Endodermal cell (in vitro differentiated cells): ENCODE measurements around the gene SKA3. TPM values are rescaled to one million over a fixed set of nuclear protein-coding genes. Genes with fewer than 3 reads are reported as not detected.
A peak's percentile ranks its signal among the peaks of the same experiment; 100 is the strongest.

Experiments used
- DNase-seq: peaks from one replicate; pipeline ENCODE4 v3.0.0-alpha.2; 2017
- H3K27ac ChIP-seq: 2 replicates; pipeline ENCODE4 v1.5.1; 2013; ENCODE audit warnings: mild to moderate bottlenecking, low read depth, low read length, moderate library complexity
- H3K27me3 ChIP-seq: 2 replicates; pipeline ENCODE4 v1.6.1; 2013; ENCODE audit warnings: mild to moderate bottlenecking, low read length, moderate library complexity; ENCODE audit not compliant: insufficient read depth, control insufficient read depth, poor library complexity, severe bottlenecking
- H3K36me3 ChIP-seq: 2 replicates; pipeline ENCODE4 v1.7.0; 2013; ENCODE audit warnings: mild to moderate bottlenecking, low read length, moderate library complexity; ENCODE audit not compliant: control insufficient read depth, insufficient read depth
- H3K4me1 ChIP-seq: one replicate; pipeline ENCODE4 v1.7.0; 2013; ENCODE audit warnings: low read length; ENCODE audit not compliant: control insufficient read depth, insufficient read depth
- H3K4me3 ChIP-seq: 2 replicates; pipeline ENCODE4 v1.5.1; 2013; ENCODE audit warnings: mild to moderate bottlenecking, low read length, moderate library complexity
- H3K9ac ChIP-seq: 2 replicates; pipeline ENCODE4 v1.6.1; 2013; ENCODE audit warnings: mild to moderate bottlenecking, low read length, moderate library complexity; ENCODE audit not compliant: poor library complexity, severe bottlenecking; ENCODE audit errors: extremely low read depth
- H3K9me3 ChIP-seq: 2 replicates; pipeline ENCODE4 v1.6.1; 2013; ENCODE audit warnings: mild to moderate bottlenecking, low read length, moderate library complexity; ENCODE audit not compliant: control insufficient read depth
- H3K27ac Mint-ChIP-seq: 2 replicates; pipeline ENCODE4 v1.8.0; 2020; ENCODE audit warnings: mixed read lengths
- H3K27me3 Mint-ChIP-seq: 2 replicates; pipeline ENCODE4 v1.8.0; 2021; ENCODE audit warnings: mild to moderate bottlenecking, mixed read lengths; ENCODE audit not compliant: insufficient read depth
- H3K36me3 Mint-ChIP-seq: 2 replicates; pipeline ENCODE4 v1.8.0; 2020; ENCODE audit warnings: low read depth, mixed read lengths
- H3K4me1 Mint-ChIP-seq: 2 replicates; pipeline ENCODE4 v1.8.0; 2020; ENCODE audit warnings: mixed read lengths
- H3K4me3 Mint-ChIP-seq: 2 replicates; pipeline ENCODE4 v1.8.0; 2020; ENCODE audit warnings: mild to moderate bottlenecking, moderate library complexity, mixed read lengths
- H3K9me3 Mint-ChIP-seq: 2 replicates; pipeline ENCODE4 v1.8.0; 2020; ENCODE audit warnings: mild to moderate bottlenecking, mixed read lengths
- WGBS, 2 experiments: methylation state at CpG; one replicate each; pipeline versions ENCODE4 v1.1.5 to v1.1.7; 2013; ENCODE audit warnings: missing lambda C conversion rate in 2 of 2, mixed read lengths in 1 of 2; ENCODE audit not compliant: insufficient coverage in 1 of 2, insufficient read length in 1 of 2; 5-methylcytosine and 5-hydroxymethylcytosine counted together
- total RNA-seq, 2 donors: library from RNA; stranded (reverse); fragmentation: NEBNext Ultra II Directional in 1 of 2; extraction: Animal tissue kit (Norgen Biotek cat#: 25700) in 1 of 2; gene quantifications; 2 replicates in 1 of 2; 3 replicates in 1 of 2; pipeline ENCODE4 v1.2.1, GENCODE V29; 2021
- TF ChIP-seq, protein P1 (sequence below): fragments of 200-600 bp; sonication (generic); conservative IDR thresholded peaks from 2 replicates; pipeline ENCODE4 v1.5.0; 2021; ENCODE audit warnings: antibody characterized with exemption, mild to moderate bottlenecking

Gene SKA3
- total RNA-seq, 2 donors from 2014 or later = 24.1 to 35.3 TPM

DNA sequence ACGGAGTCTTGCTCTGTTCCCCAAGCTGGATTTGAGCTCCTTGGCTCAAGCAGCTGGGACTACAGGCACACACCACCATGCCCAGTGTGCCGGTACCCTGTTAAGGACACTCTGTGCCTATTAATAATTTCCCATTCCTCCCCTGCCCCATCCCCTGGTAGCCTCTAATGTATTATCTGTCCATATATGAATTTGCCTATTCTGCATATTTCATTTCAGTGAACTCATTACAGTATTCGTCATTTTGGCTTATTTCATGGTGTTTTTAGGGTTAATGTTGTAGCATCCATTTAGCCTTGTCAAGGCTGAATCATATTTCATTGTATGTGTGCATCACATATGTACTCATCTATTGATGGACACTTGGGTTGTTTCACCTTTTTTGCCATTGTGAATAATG is 33.6 kb downstream of the SKA3 start:
- H3K27me3 Mint-ChIP-seq = no peaks in the 10 kb centered on the region
- H3K4me3 Mint-ChIP-seq = peak overlapping the region; percentile 97
- H3K9me3 ChIP-seq = no peaks in the 10 kb centered on the region
- peak overlapping the region; percentile 69 for H3K4me3 ChIP-seq
- peaks cover 1% of the 10 kb centered on the region for H3K4me1 ChIP-seq
- H3K36me3 ChIP-seq = peaks cover 50% of the 10 kb centered on the region
- peaks cover 22% of the 10 kb centered on the region for H3K4me1 Mint-ChIP-seq
- H3K27ac ChIP-seq = no peak overlapping the region
- H3K9ac ChIP-seq = no peak overlapping the region
- TF ChIP-seq, protein P1, sequence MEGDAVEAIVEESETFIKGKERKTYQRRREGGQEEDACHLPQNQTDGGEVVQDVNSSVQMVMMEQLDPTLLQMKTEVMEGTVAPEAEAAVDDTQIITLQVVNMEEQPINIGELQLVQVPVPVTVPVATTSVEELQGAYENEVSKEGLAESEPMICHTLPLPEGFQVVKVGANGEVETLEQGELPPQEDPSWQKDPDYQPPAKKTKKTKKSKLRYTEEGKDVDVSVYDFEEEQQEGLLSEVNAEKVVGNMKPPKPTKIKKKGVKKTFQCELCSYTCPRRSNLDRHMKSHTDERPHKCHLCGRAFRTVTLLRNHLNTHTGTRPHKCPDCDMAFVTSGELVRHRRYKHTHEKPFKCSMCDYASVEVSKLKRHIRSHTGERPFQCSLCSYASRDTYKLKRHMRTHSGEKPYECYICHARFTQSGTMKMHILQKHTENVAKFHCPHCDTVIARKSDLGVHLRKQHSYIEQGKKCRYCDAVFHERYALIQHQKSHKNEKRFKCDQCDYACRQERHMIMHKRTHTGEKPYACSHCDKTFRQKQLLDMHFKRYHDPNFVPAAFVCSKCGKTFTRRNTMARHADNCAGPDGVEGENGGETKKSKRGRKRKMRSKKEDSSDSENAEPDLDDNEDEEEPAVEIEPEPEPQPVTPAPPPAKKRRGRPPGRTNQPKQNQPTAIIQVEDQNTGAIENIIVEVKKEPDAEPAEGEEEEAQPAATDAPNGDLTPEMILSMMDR = no peak
- DNase-seq = no peak
- H3K36me3 Mint-ChIP-seq = peaks cover 51% of the 10 kb centered on the region
- no peaks in the 10 kb centered on the region for H3K9me3 Mint-ChIP-seq
- H3K27ac Mint-ChIP-seq = peak overlapping the region; percentile 53
- no peaks in the 10 kb centered on the region for H3K27me3 ChIP-seq
- 86 to 91% methylated on average over 1 to 3 of the region's 3 CpGs for WGBS, 2 experiments

DNA sequence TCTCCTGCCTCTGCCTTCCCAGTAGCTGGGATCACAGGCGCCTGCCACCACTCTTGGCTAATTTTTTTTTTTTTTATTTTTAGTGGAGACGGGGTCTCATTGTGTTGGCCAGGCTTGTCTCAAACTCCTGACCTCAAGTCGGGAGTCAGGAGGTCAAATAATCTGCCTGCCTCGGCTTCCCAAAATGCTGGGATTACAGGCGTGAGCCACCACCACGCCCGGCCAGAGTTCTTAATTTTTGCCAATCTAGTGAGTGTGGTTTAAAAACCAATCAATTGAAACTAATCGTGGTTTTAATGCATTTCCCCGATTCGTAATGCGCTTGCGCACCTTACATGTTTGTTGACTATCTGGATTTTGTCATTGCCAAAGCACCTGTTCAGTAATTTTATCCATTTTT is 37.0 kb downstream of the SKA3 start:
- Histone ChIP-seq H3K4me1 (no peaks in the 10 kb centered on the region), H3K9ac (no peak overlapping the region), H3K27ac (no peak overlapping the region), H3K9me3 (no peaks in the 10 kb centered on the region), H3K36me3 (peaks cover 18% of the 10 kb centered on the region), H3K27me3 (no peaks in the 10 kb centered on the region), H3K4me3 (peak overlapping the region; percentile 98)
- 93 to 98% methylated on average over 10 to 12 of the region's 12 CpGs for WGBS, 2 experiments
- no peak for DNase-seq
- Mint-ChIP-seq H3K36me3 (peaks cover 27% of the 10 kb centered on the region), H3K27me3 (no peaks in the 10 kb centered on the region), H3K4me1 (peaks cover 12% of the 10 kb centered on the region), H3K9me3 (peaks cover 14% of the 10 kb centered on the region), H3K27ac (peak overlapping the region; percentile 98), H3K4me3 (peak overlapping the region; percentile 97)
- TF ChIP-seq, protein P1 = no peak

DNA sequence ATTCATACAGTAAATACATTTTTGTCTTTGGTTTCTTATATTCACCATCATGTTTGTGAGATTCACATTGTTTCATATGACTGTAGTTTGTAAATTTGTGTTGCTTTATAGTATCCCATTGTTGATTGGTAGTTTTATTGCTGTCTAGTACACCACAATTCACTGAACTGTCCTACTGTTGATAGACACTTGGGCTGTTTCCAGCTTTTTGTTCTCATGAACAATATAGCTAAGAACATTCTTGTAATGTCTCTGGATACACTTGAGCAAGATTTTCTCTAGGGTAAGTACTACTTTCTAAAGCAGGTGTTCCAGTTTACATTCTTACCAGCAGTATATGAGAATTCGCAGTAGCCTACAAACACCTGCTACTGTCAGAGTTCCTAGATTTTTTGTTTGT is 37.8 kb downstream of the SKA3 start:
- TF ChIP-seq, protein P1 = no peak
- no peaks in the 10 kb centered on the region for H3K9me3 ChIP-seq
- DNase-seq = no peak
- 93 to 100% methylated on average over 1 of the region's 1 CpG for WGBS, 2 experiments
- Mint-ChIP-seq H3K36me3 (peaks cover 23% of the 10 kb centered on the region), H3K27ac (no peak overlapping the region), H3K9me3 (peaks cover 14% of the 10 kb centered on the region), H3K27me3 (no peaks in the 10 kb centered on the region), H3K4me3 (peak overlapping the region; percentile 97), H3K4me1 (peaks cover 12% of the 10 kb centered on the region)
- H3K4me1 ChIP-seq = no peaks in the 10 kb centered on the region
- peaks cover 13% of the 10 kb centered on the region for H3K36me3 ChIP-seq
- H3K4me3 ChIP-seq = no peak overlapping the region
- no peak overlapping the region for H3K27ac ChIP-seq
- H3K9ac ChIP-seq = no peak overlapping the region
- H3K27me3 ChIP-seq = no peaks in the 10 kb centered on the region
